Measurements from ENCODE around the gene FAM174C. TPM values are rescaled to one million over a fixed set of nuclear protein-coding genes. Genes with fewer than 3 reads are reported as not detected.

The FAM174C gene
- total and polyA plus RNA-seq, 2 donors (not counting 3 experiments of a cell fraction or from before 2014, with no cell fraction given), result 46.7 to 83.9 TPM

GRCh38 chr19:1302533-1303239, 27.4 kb downstream of the FAM174C start:
- Histone ChIP-seq H3K79me2 (ENCODE audit: control insufficient read depth, insufficient read depth, low read length) (no peaks in the 10 kb centered on the region), H3K9me1 (replicated peaks; ENCODE audit: control insufficient read depth, extremely low read depth, insufficient read depth, low read length) (no peaks in the 10 kb centered on the region), H4K20me1 (replicated peaks; ENCODE audit: control insufficient read depth, extremely low read depth, insufficient read depth, low read length) (no peaks in the 10 kb centered on the region), H3K36me3 (ENCODE audit: control insufficient read depth in 2 of 2, extremely low read depth in 1 of 2, insufficient read depth in 2 of 2, low read length in 2 of 2) (no peaks in the 10 kb centered on the region), H3K9ac (replicated peaks; ENCODE audit: extremely low read depth, insufficient read depth, low read length) (no peak overlapping the region), H3K4me3 (replicated peaks in 1 of 3; ENCODE audit: insufficient read depth in 1 of 3, low read depth in 1 of 3, low read length in 3 of 3) (no peak overlapping the region), H3K27ac (ENCODE audit: insufficient read depth, low read depth, low read length) (no peak overlapping the region), H2AFZ (ENCODE audit: low read depth, low read length) (no peak overlapping the region), H3K4me2 (ENCODE audit: insufficient read depth, low read length) (no peak overlapping the region), H3K27me3 (ENCODE audit: control insufficient read depth in 2 of 2, insufficient read depth in 2 of 2, low read length in 2 of 2) (no peaks in the 10 kb centered on the region), H3K4me1 (ENCODE audit: control insufficient read depth, extremely low read depth, insufficient read depth, low read length) (no peaks in the 10 kb centered on the region), H3K9me3 (replicated peaks; ENCODE audit: control insufficient read depth, insufficient read depth, low read length) (no peaks in the 10 kb centered on the region)
- ChIA-PET POLR2A (no interaction called here), CTCF (interaction anchor here (1.4 to 1.6 kb wide), 2 partner anchors 10 to 13 kb away, joined by 3 to 4 read pairs; no protein-coding TSS in a partner anchor)
- TF ChIP-seq EZH2 (IDR thresholded peaks at IDR 0.05; ENCODE audit: borderline replicate concordance, low read depth, low read length, severe bottlenecking) (no peak), POLR2A (IDR thresholded peaks at IDR 0.05; ENCODE audit: low read depth, low read length) (no peak), MAX (IDR thresholded peaks at IDR 0.05; ENCODE audit: insufficient read depth, insufficient read length) (no peak), JUN (IDR thresholded peaks at IDR 0.05; ENCODE audit: borderline replicate concordance, insufficient read depth, insufficient read length, low read depth) (no peak), GATA2 (IDR thresholded peaks at IDR 0.05; ENCODE audit: insufficient read depth, insufficient read length, low read depth, low read length) (no peak), MYC (IDR thresholded peaks at IDR 0.05; ENCODE audit: low read depth, low read length) (no peak), POLR2AphosphoS5 (IDR thresholded peaks at IDR 0.05; ENCODE audit: insufficient read depth, low read depth, low read length) (no peak), FOS (IDR thresholded peaks at IDR 0.05; ENCODE audit: borderline replicate concordance, insufficient read depth, low read length) (no peak)
- TF ChIP-seq, protein P1, sequence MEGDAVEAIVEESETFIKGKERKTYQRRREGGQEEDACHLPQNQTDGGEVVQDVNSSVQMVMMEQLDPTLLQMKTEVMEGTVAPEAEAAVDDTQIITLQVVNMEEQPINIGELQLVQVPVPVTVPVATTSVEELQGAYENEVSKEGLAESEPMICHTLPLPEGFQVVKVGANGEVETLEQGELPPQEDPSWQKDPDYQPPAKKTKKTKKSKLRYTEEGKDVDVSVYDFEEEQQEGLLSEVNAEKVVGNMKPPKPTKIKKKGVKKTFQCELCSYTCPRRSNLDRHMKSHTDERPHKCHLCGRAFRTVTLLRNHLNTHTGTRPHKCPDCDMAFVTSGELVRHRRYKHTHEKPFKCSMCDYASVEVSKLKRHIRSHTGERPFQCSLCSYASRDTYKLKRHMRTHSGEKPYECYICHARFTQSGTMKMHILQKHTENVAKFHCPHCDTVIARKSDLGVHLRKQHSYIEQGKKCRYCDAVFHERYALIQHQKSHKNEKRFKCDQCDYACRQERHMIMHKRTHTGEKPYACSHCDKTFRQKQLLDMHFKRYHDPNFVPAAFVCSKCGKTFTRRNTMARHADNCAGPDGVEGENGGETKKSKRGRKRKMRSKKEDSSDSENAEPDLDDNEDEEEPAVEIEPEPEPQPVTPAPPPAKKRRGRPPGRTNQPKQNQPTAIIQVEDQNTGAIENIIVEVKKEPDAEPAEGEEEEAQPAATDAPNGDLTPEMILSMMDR (IDR thresholded peaks at IDR 0.05; ENCODE audit: extremely low read depth in 1 of 2, insufficient read depth in 1 of 2, low read depth in 1 of 2, low read length in 2 of 2), result no peak
- BruUV-seq (replicated peaks), result no TSS peak
- dilution Hi-C loops (cut with MboI; ENCODE audit: extremely low pct_ligation_motif_present, low sequenced_read_pairs) (no loop called here), intact Hi-C loops (cut with micrococcal nuclease) (no loop called here)
- no peak for DNase-seq (ENCODE audit: low read depth, low spot score)
- FAIRE-seq, result no peak
